Heart left ventricle (tissue), 13 donors: Measurements from ENCODE around the gene ZNF772.

ENCODE experiments used
- POLR2A ChIP-seq, 2 donors: fragments of 450-650 bp; IDR thresholded peaks; one replicate each; pipeline ENCODE4 v1.6.1; 2017; ENCODE audit warnings: antibody characterized with exemption in 2 of 2, mild to moderate bottlenecking in 2 of 2, moderate library complexity in 2 of 2
- TF ChIP-seq, protein P1 (sequence below), 12 donors: fragments of 200-600 bp; sonication (generic) in 4 of 12; IDR thresholded peaks; one replicate each; pipeline versions ENCODE4 v1.5.0 to v1.8.0; 2018 to 2022; ENCODE audit warnings: antibody characterized with exemption in 12 of 12, mild to moderate bottlenecking in 5 of 12
- donor health status: ischemic (EF 13 %, LVEDD 7.1; RV severe dilation, severe dysfunction).
- donor health status: DM: no; HTN: yes; CAD: no.
- donor health status: DM: no; HTN: no; CAD: no.
- donor health status: ischemic (EF 25% LVEDD 6.9; RV normal size, moderate dysfunction).
- donor health status: ischemic (EF 25% LVEDD 5.7; RV mildly dilated, moderate dysfunction).
- donor health status: ischemic (EF 35%, LVEDD 5.7; RV mildly dilated, moderate dysfunction).
- donor health status: nonischemic (EF 11% LVEDD 7.7; RV severe dilation, severe dysfunction).
- donor health status: DM: yes; HTN: yes; CAD: no.
- donor health status: PGD.
- donor health status: ischemic (EF 29% LVEDD 5.4; RV normal size, mild dysfunction).
- donor health status: nonischemic (EF 23%, LVEDD 6.1; RV moderate dilation, normal function).

DNA sequence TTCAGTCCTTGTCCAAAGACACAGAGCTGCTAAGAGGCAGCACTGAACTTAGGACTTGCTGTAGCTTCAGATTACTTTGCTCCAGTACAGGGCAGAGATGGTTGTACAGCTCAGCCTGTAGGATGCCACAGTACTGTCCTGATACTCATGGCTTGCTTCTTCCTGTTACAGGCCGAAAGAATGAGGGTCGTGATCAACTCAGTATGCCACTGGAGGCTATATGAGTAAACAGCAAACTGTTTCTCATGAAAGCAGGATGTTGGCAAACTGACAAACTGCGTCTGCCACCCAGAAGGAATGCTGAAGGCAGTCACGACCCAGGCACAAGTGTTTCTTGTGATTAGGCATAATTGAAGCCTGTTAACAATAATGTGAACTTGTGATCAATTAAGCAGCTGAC is 39.4 kb downstream of the ZNF772 start:
- TF ChIP-seq, protein P1, sequence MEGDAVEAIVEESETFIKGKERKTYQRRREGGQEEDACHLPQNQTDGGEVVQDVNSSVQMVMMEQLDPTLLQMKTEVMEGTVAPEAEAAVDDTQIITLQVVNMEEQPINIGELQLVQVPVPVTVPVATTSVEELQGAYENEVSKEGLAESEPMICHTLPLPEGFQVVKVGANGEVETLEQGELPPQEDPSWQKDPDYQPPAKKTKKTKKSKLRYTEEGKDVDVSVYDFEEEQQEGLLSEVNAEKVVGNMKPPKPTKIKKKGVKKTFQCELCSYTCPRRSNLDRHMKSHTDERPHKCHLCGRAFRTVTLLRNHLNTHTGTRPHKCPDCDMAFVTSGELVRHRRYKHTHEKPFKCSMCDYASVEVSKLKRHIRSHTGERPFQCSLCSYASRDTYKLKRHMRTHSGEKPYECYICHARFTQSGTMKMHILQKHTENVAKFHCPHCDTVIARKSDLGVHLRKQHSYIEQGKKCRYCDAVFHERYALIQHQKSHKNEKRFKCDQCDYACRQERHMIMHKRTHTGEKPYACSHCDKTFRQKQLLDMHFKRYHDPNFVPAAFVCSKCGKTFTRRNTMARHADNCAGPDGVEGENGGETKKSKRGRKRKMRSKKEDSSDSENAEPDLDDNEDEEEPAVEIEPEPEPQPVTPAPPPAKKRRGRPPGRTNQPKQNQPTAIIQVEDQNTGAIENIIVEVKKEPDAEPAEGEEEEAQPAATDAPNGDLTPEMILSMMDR (IDR thresholded peaks at IDR 0.05) = no peak
- TF ChIP-seq POLR2A (IDR thresholded peaks at IDR 0.05) = no peak
